GM12878 (cell line): ENCODE data around the gene MLKL. TPM values are rescaled to one million over a fixed set of nuclear protein-coding genes. Genes with fewer than 3 reads are reported as not detected.

Source experiments
- ATAC-seq: fragments of 200-7000 bp; cut with Tn5 transposase; 3 replicates; pipeline ENCODE4 v1.9.1; 2020; ENCODE audit warnings: mild to moderate bottlenecking, moderate library complexity
- BruUV-seq: library from RNA; stranded (reverse); fragments of 400-500 nt; replicated peaks from 2 replicates; lab custom pipeline; 2021; lab: Mats Ljungman, UMichigan
- CTCF ChIA-PET: fragments of 300-600 bp; sonication (Branson Sonifier 250); formaldehyde crosslinking; extraction: SDS; loops from one replicate; lab custom pipeline; 2021; ENCODE audit warnings: inconsistent platforms; lab: Yijun Ruan, JAX
- POLR2A ChIA-PET: fragments of 350-600 bp; formaldehyde crosslinking; extraction: SDS; loops from one replicate; lab custom pipeline; 2021; ENCODE audit warnings: inconsistent platforms; lab: Charles Lee
- RAD21 ChIA-PET: fragments of 300-600 bp; sonication (Branson Sonifier 250); formaldehyde crosslinking; loops from one replicate; lab custom pipeline; 2023; ENCODE audit warnings: antibody characterized with exemption; ENCODE audit not compliant: unreplicated experiment; lab: Charles Lee
- SMC1A ChIA-PET: fragments of 300-600 bp; sonication (Branson Sonifier 250); formaldehyde crosslinking; loops from one replicate; lab custom pipeline; 2023; ENCODE audit not compliant: unreplicated experiment, uncharacterized antibody; lab: Charles Lee
- DNase-seq: peaks from one replicate; pipeline ENCODE4 v3.0.0-alpha.2; 2011; ENCODE audit warnings: low read depth, low spot score
- FAIRE-seq: peaks from 3 replicates; lab custom pipeline; 2011; peaks lifted over from hg19 to GRCh38; lab: Jason Lieb, UNC
- H2AFZ ChIP-seq: 2 replicates; pipeline ENCODE4 v1.6.0; 2011; ENCODE audit warnings: low read depth, low read length, control low read depth; ENCODE audit not compliant: control insufficient read depth
- H3K27ac ChIP-seq: 2 replicates; pipeline ENCODE4 v1.5.1; 2011; ENCODE audit warnings: control low read depth; ENCODE audit not compliant: control insufficient read depth, insufficient read depth
- H3K27me3 ChIP-seq, 2 experiments: replicated peaks in 1 of 2; 2 replicates each; pipeline versions ENCODE4 v1.6.0 to v1.6.1; 2011; ENCODE audit warnings: low read length in 1 of 2; ENCODE audit not compliant: control insufficient read depth in 2 of 2, insufficient read depth in 2 of 2
- H3K36me3 ChIP-seq, 2 experiments: 2 replicates each; pipeline ENCODE4 v1.5.1; 2011; ENCODE audit warnings: low read length in 1 of 2; ENCODE audit not compliant: control insufficient read depth in 2 of 2, insufficient read depth in 2 of 2
- H3K4me1 ChIP-seq: 2 replicates; pipeline ENCODE4 v1.6.1; 2011; ENCODE audit warnings: mild to moderate bottlenecking, low read length, moderate library complexity, mixed read lengths; ENCODE audit not compliant: control insufficient read depth, insufficient read depth
- H3K4me2 ChIP-seq: 2 replicates; pipeline ENCODE4 v1.6.0; 2011; ENCODE audit warnings: control low read depth; ENCODE audit not compliant: control insufficient read depth, insufficient read depth
- H3K4me3 ChIP-seq: fragments of 200-600 bp; sonication (generic); 2 replicates; pipeline ENCODE4 v1.5.1; 2016
- H3K79me2 ChIP-seq: 2 replicates; pipeline ENCODE4 v1.6.0; 2011; ENCODE audit warnings: low read length; ENCODE audit not compliant: control insufficient read depth, insufficient read depth
- H3K9ac ChIP-seq: 2 replicates; pipeline ENCODE4 v1.8.0; 2011; ENCODE audit warnings: low read length, control low read depth, mixed read lengths; ENCODE audit not compliant: control insufficient read depth, insufficient read depth
- H3K9me3 ChIP-seq: replicated peaks from 3 replicates; pipeline ENCODE4 v1.5.1; 2011; ENCODE audit warnings: mild to moderate bottlenecking, low read length; ENCODE audit not compliant: control insufficient read depth, insufficient read depth
- H4K20me1 ChIP-seq: 2 replicates; pipeline ENCODE4 v1.6.0; 2011; ENCODE audit not compliant: control insufficient read depth, insufficient read depth
- IRF4 ChIP-seq: IDR thresholded peaks from 2 replicates; pipeline ENCODE4 v1.6.1; 2011; ENCODE audit warnings: low read depth, low read length
- MTA2 ChIP-seq: fragments of 450-650 bp; IDR thresholded peaks from 2 replicates; pipeline ENCODE4 v1.6.1; 2016; ENCODE audit warnings: low read depth, mild to moderate bottlenecking, moderate library complexity
- NR2C2 ChIP-seq: IDR thresholded peaks from 2 replicates; pipeline ENCODE4 v1.6.1; 2011; ENCODE audit warnings: borderline replicate concordance, low read depth; ENCODE audit not compliant: control insufficient read depth, insufficient read length
- NR2F1 ChIP-seq: fragments of 450-650 bp; conservative IDR thresholded peaks from 2 replicates; pipeline ENCODE4 v1.6.1; 2017; ENCODE audit warnings: mild to moderate bottlenecking
- SKIL ChIP-seq: fragments of 450-650 bp; IDR thresholded peaks from 2 replicates; pipeline ENCODE4 v1.6.1; 2017; ENCODE audit warnings: mild to moderate bottlenecking, low read depth, inconsistent platforms; ENCODE audit not compliant: poor library complexity, severe bottlenecking
- SMAD5 ChIP-seq: IDR thresholded peaks from 2 replicates; pipeline ENCODE4 v1.6.1; 2016; ENCODE audit warnings: antibody characterized with exemption, low read depth
- SPI1 ChIP-seq: IDR thresholded peaks from 2 replicates; pipeline ENCODE4 v1.6.1; 2011; ENCODE audit warnings: low read depth, mild to moderate bottlenecking, low read length, moderate library complexity, borderline replicate concordance; ENCODE audit not compliant: insufficient read depth
- ZNF384 ChIP-seq: IDR thresholded peaks from 2 replicates; pipeline ENCODE4 v1.6.1; 2012; ENCODE audit warnings: low read depth, mild to moderate bottlenecking, low read length, improper control_type of control experiment, borderline replicate concordance
- WGBS: methylation state at CpG from one replicate; pipeline ENCODE4 v1.1.6; 2016; ENCODE audit warnings: low lambda C conversion rate; ENCODE audit not compliant: insufficient replicate concordance, insufficient coverage; ENCODE audit errors: missing lambda C conversion rate; 5-methylcytosine and 5-hydroxymethylcytosine counted together
- in situ Hi-C: fragments of 300-500 bp; cut with MboI; formaldehyde crosslinking; loops from 9 replicates; pipeline ENCODE4 v1.14.3; 2018; ENCODE audit warnings: mixed read lengths
- intact Hi-C: fragments of 100-400 bp; cut with micrococcal nuclease; formaldehyde crosslinking; loops from one replicate; pipeline ENCODE4 v1.14.2; 2022; ENCODE audit not compliant: unreplicated experiment
- polyA plus RNA-seq, 11 experiments: library from polyadenylated mRNA; depleted of rRNA in 4 of 11; unstranded in 6 of 11; stranded (reverse) in 5 of 11; fragments of >200 nt; fragmentation: Nextera tagmentation in 4 of 11; fragmentation: Illumina TruSeq in 1 of 11; extraction: Ambion mirVana in 4 of 11; extraction: Trizol in 1 of 11; gene quantifications; 1 replicate in 1 of 11; 2 replicates in 10 of 11; pipeline versions ENCODE4 v1.2.1 to v1.2.3, GENCODE V29; 2011 to 2016; ENCODE audit warnings: inconsistent platforms in 2 of 11, missing spikeins in 2 of 11, low read depth in 1 of 11
- total RNA-seq, 4 experiments: library from RNA; depleted of rRNA in 3 of 4; stranded (reverse); fragments of >200 nt in 3 of 4; fragmentation: Illumina TruSeq in 1 of 4; extraction: Trizol in 1 of 4; gene quantifications; 2 replicates each; pipeline versions ENCODE4 v1.2.1 to v1.2.3, GENCODE V29; 2013 to 2021

Gene MLKL
- total and polyA plus RNA-seq, 10 of the 15 experiments (the other 5 are each of a cell fraction or from before 2014, with no cell fraction given) = 3.8 to 14.5 (median 11.2) TPM

- H3K9ac ChIP-seq = no peak overlapping the region
- BruUV-seq = no TSS peak
- FAIRE-seq (no peak), DNase-seq (no peak)
- POLR2A ChIA-PET = interaction anchor here (0.6 kb wide), 1 partner anchor 476 kb away, joined by 4 read pairs; no protein-coding TSS in a partner anchor
- WGBS = 70% methylated on average over 9 of the region's 12 CpGs
- H3K4me1 ChIP-seq = no peaks in the 10 kb centered on the region
- H2AFZ ChIP-seq = no peak overlapping the region
- no peaks in the 10 kb centered on the region for H4K20me1 ChIP-seq
- CTCF ChIA-PET = interaction anchor here (1.1 to 10.6 kb wide), 5 partner anchors 12 to 150 kb away, joined by 3 to 190 read pairs (median 6); partner anchors contain the start of gene MLKL
- no peaks in the 10 kb centered on the region for H3K79me2 ChIP-seq
- H3K27me3 ChIP-seq = no peaks in the 10 kb centered on the region
- H3K4me3 ChIP-seq = no peak overlapping the region
- intact Hi-C loops (no loop called here), in situ Hi-C loops (no loop called here)
- no peak overlapping the region for H3K4me2 ChIP-seq
- SMC1A ChIA-PET = interaction anchor here (0.8 to 4.4 kb wide), 6 partner anchors 10 to 151 kb away, joined by 3 to 59 read pairs (median 4); partner anchors contain the start of gene MLKL
- H3K9me3 ChIP-seq = no peaks in the 10 kb centered on the region
- H3K27ac ChIP-seq = no peak overlapping the region
- RAD21 ChIA-PET = interaction anchor here (0.5 to 5.5 kb wide), 8 partner anchors 8 to 399 kb away, joined by 3 to 62 read pairs (median 4); partner anchors contain the start of gene MLKL
- TF ChIP-seq NR2C2 (no peak), SMAD5 (no peak), MTA2 (no peak), NR2F1 (no peak), SKIL (no peak), SPI1 (no peak), ZNF384 (no peak), IRF4 (no peak)
- TF ChIP-seq, all 136 proteins: peak for 0
- H3K36me3 ChIP-seq = no peaks in the 10 kb centered on the region
- no peak for ATAC-seq
Observed at GRCh38 chr16:74711938-74712337, 11.3 kb upstream of the MLKL start.
